ENCODE measurements around the gene FZD8. TPM values are rescaled to one million over a fixed set of nuclear protein-coding genes. Genes with fewer than 3 reads are reported as not detected.
A peak's percentile ranks its signal among the peaks of the same experiment; 100 is the strongest.

FZD8 gene
- total RNA-seq, 1 experiment from 2014 or later = 1.8 TPM

DNA sequence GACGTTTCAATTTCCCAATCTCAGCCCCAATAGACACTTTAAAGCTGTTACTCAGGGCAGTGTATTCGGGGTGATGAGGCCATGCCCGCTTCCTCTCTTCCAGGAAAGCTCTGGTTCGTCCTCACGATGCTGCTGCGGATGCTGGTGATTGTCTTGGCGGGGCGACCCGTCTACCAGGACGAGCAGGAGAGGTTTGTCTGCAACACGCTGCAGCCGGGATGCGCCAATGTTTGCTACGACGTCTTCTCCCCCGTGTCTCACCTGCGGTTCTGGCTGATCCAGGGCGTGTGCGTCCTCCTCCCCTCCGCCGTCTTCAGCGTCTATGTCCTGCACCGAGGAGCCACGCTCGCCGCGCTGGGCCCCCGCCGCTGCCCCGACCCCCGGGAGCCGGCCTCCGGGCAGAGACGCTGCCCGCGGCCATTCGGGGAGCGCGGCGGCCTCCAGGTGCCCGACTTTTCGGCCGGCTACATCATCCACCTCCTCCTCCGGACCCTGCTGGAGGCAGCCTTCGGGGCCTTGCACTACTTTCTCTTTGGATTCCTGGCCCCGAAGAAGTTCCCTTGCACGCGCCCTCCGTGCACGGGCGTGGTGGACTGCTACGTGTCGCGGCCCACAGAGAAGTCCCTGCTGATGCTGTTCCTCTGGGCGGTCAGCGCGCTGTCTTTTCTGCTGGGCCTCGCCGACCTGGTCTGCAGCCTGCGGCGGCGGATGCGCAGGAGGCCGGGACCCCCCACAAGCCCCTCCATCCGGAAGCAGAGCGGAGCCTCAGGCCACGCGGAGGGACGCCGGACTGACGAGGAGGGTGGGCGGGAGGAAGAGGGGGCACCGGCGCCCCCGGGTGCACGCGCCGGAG, 34.4 kb downstream of the FZD8 start:
- CTCF ChIA-PET = no interaction called here
- ATAC-seq (peak; percentile 69), DNase-seq (ENCODE audit: low read depth, low spot score) (no peak)
- Histone ChIP-seq H3K9me3 (ENCODE audit: control insufficient read depth, insufficient read depth, low read depth, low read length) (no peaks in the 10 kb centered on the region), H3K4me1 (ENCODE audit: control insufficient read depth, insufficient read depth, low read length) (no peaks in the 10 kb centered on the region), H3K36me3 (ENCODE audit: control insufficient read depth, insufficient read depth, low read length) (no peaks in the 10 kb centered on the region), H3K27me3 (ENCODE audit: control insufficient read depth, insufficient read depth, low read length) (peaks cover 10% of the 10 kb centered on the region), H3K27ac (ENCODE audit: low read length) (no peak overlapping the region), H3K4me3 (ENCODE audit: low read depth in 2 of 2, low read length in 2 of 2) (peak overlapping the region; percentile 34 to 39)
- in situ Hi-C loops (cut with HindIII; ENCODE audit: low pct_unique_long_range_greater_than_20kb, low sequenced_read_pairs) = no loop called here
- TF ChIP-seq POLR2AphosphoS5 (IDR thresholded peaks at IDR 0.05; ENCODE audit: low read depth, low read length) (no peak), TCF7L2 (IDR thresholded peaks at IDR 0.05; ENCODE audit: low read depth, low read length) (no peak), SIN3A (IDR thresholded peaks at IDR 0.05; ENCODE audit: borderline replicate concordance, insufficient read depth, low read depth, low read length) (no peak)
- TF ChIP-seq, protein P1, sequence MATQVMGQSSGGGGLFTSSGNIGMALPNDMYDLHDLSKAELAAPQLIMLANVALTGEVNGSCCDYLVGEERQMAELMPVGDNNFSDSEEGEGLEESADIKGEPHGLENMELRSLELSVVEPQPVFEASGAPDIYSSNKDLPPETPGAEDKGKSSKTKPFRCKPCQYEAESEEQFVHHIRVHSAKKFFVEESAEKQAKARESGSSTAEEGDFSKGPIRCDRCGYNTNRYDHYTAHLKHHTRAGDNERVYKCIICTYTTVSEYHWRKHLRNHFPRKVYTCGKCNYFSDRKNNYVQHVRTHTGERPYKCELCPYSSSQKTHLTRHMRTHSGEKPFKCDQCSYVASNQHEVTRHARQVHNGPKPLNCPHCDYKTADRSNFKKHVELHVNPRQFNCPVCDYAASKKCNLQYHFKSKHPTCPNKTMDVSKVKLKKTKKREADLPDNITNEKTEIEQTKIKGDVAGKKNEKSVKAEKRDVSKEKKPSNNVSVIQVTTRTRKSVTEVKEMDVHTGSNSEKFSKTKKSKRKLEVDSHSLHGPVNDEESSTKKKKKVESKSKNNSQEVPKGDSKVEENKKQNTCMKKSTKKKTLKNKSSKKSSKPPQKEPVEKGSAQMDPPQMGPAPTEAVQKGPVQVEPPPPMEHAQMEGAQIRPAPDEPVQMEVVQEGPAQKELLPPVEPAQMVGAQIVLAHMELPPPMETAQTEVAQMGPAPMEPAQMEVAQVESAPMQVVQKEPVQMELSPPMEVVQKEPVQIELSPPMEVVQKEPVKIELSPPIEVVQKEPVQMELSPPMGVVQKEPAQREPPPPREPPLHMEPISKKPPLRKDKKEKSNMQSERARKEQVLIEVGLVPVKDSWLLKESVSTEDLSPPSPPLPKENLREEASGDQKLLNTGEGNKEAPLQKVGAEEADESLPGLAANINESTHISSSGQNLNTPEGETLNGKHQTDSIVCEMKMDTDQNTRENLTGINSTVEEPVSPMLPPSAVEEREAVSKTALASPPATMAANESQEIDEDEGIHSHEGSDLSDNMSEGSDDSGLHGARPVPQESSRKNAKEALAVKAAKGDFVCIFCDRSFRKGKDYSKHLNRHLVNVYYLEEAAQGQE (IDR thresholded peaks at IDR 0.05; ENCODE audit: insufficient read depth in 1 of 2, low read depth in 2 of 2, low read length in 1 of 2) = no peak
- TF ChIP-seq, protein P2, sequence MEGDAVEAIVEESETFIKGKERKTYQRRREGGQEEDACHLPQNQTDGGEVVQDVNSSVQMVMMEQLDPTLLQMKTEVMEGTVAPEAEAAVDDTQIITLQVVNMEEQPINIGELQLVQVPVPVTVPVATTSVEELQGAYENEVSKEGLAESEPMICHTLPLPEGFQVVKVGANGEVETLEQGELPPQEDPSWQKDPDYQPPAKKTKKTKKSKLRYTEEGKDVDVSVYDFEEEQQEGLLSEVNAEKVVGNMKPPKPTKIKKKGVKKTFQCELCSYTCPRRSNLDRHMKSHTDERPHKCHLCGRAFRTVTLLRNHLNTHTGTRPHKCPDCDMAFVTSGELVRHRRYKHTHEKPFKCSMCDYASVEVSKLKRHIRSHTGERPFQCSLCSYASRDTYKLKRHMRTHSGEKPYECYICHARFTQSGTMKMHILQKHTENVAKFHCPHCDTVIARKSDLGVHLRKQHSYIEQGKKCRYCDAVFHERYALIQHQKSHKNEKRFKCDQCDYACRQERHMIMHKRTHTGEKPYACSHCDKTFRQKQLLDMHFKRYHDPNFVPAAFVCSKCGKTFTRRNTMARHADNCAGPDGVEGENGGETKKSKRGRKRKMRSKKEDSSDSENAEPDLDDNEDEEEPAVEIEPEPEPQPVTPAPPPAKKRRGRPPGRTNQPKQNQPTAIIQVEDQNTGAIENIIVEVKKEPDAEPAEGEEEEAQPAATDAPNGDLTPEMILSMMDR (IDR thresholded peaks at IDR 0.05) = no peak
- intact Hi-C loops (cut with micrococcal nuclease; ENCODE audit: unreplicated experiment) = no loop called here
- POLR2A ChIA-PET = no interaction called here
- BruUV-seq (replicated peaks) = no TSS peak

DNA sequence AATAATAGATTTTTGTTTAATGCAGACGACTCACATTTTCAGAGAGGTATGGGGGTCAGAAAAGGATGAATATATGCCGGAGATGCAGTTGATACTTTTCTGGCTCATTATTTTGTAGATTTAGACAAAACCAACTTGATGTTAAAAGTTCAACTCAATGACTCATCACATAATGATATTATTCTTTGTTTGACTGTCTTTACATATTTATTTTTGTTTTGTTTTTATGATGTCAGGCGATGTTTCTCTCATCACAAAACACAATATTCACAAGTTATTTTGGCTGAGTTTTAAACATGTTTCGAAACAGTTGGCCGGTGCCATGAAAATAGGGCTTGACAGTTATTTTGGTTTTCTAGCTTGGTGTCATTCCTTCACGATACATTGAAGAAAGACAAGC, 35.7 kb downstream of the FZD8 start:
- BruUV-seq (replicated peaks) = no TSS peak
- H3K4me3 ChIP-seq (ENCODE audit: low read depth in 2 of 2, low read length in 2 of 2) = no peak overlapping the region
- in situ Hi-C loops (cut with HindIII; ENCODE audit: low pct_unique_long_range_greater_than_20kb, low sequenced_read_pairs) (no loop called here), intact Hi-C loops (cut with micrococcal nuclease; ENCODE audit: unreplicated experiment) (no loop called here)
- H3K4me1 ChIP-seq (ENCODE audit: control insufficient read depth, insufficient read depth, low read length) = no peaks in the 10 kb centered on the region
- peaks cover 10% of the 10 kb centered on the region for H3K27me3 ChIP-seq (ENCODE audit: control insufficient read depth, insufficient read depth, low read length)
- no peaks in the 10 kb centered on the region for H3K36me3 ChIP-seq (ENCODE audit: control insufficient read depth, insufficient read depth, low read length)
- ChIA-PET POLR2A (no interaction called here), CTCF (no interaction called here)
- ATAC-seq = no peak
- no peak for TF ChIP-seq POLR2AphosphoS5 (IDR thresholded peaks at IDR 0.05; ENCODE audit: low read depth, low read length)
- no peak for TF ChIP-seq TCF7L2 (IDR thresholded peaks at IDR 0.05; ENCODE audit: low read depth, low read length)
- TF ChIP-seq, protein P2 (IDR thresholded peaks at IDR 0.05) = no peak
- TF ChIP-seq, protein P1 (IDR thresholded peaks at IDR 0.05; ENCODE audit: insufficient read depth in 1 of 2, low read depth in 2 of 2, low read length in 1 of 2) = no peak
- no peak for TF ChIP-seq SIN3A (IDR thresholded peaks at IDR 0.05; ENCODE audit: borderline replicate concordance, insufficient read depth, low read depth, low read length)
- no peaks in the 10 kb centered on the region for H3K9me3 ChIP-seq (ENCODE audit: control insufficient read depth, insufficient read depth, low read depth, low read length)
- H3K27ac ChIP-seq (ENCODE audit: low read length) = no peak overlapping the region
- DNase-seq (ENCODE audit: low read depth, low spot score) = no peak
